ENCODE measurements around the gene CCNF. TPM values are rescaled to one million over a fixed set of nuclear protein-coding genes. Genes with fewer than 3 reads are reported as not detected.
A peak's percentile ranks its signal among the peaks of the same experiment; 100 is the strongest.

Gene CCNF
- total and polyA plus RNA-seq, 10 of the 15 experiments (the other 5 are each of a cell fraction or from before 2014, with no cell fraction given): 4.0 to 63.2 (median 27.5) TPM

- ChIA-PET CTCF (interaction anchor here (1.0 kb wide), 1 partner anchor 12 kb away, joined by 3 read pairs; no protein-coding TSS in a partner anchor), SMC1A (ENCODE audit: uncharacterized antibody, unreplicated experiment) (no interaction called here), POLR2A (no interaction called here), RAD21 (ENCODE audit: unreplicated experiment) (no interaction called here)
- FAIRE-seq (no peak), ATAC-seq (peak; percentile 48; the same call in 2 of the 3 replicates), DNase-seq (ENCODE audit: low read depth, low spot score) (no peak)
- Histone ChIP-seq H3K9ac (ENCODE audit: control insufficient read depth, insufficient read depth, low read length) (no peak overlapping the region), H3K4me3 (no peak overlapping the region), H3K27ac (ENCODE audit: control insufficient read depth, insufficient read depth) (no peak overlapping the region), H3K4me2 (ENCODE audit: control insufficient read depth, insufficient read depth) (no peak overlapping the region), H3K79me2 (ENCODE audit: control insufficient read depth, insufficient read depth, low read length) (no peaks in the 10 kb centered on the region), H3K36me3 (ENCODE audit: control insufficient read depth in 2 of 2, insufficient read depth in 2 of 2, low read length in 1 of 2) (no peaks in the 10 kb centered on the region), H4K20me1 (ENCODE audit: control insufficient read depth, insufficient read depth) (no peaks in the 10 kb centered on the region), H3K27me3 (replicated peaks in 1 of 2; ENCODE audit: control insufficient read depth in 2 of 2, insufficient read depth in 2 of 2, low read length in 1 of 2) (no peaks in the 10 kb centered on the region), H2AFZ (ENCODE audit: control insufficient read depth, low read depth, low read length) (no peak overlapping the region), H3K4me1 (ENCODE audit: control insufficient read depth, insufficient read depth, low read length) (no peaks in the 10 kb centered on the region), H3K9me3 (replicated peaks; ENCODE audit: control insufficient read depth, insufficient read depth, low read length) (peaks cover 3% of the 10 kb centered on the region; the same call in 1 of the 3 replicates)
- no TSS peak for BruUV-seq (replicated peaks)
- intact Hi-C loops (cut with micrococcal nuclease; ENCODE audit: unreplicated experiment) (no loop called here), in situ Hi-C loops (cut with MboI) (no loop called here)
- TF ChIP-seq PKNOX1 (IDR thresholded peaks at IDR 0.05) (no peak), GABPA (IDR thresholded peaks at IDR 0.05; ENCODE audit: low read depth) (no peak), RAD21 (IDR thresholded peaks at IDR 0.05; ENCODE audit: insufficient read depth, low read depth, low read length) (peak; percentile 24; the same call in 1 of the 2 replicates), POU2F2 (IDR thresholded peaks at IDR 0.05; ENCODE audit: borderline replicate concordance, low read depth, low read length) (no peak), CTCF (IDR thresholded peaks at IDR 0.05 in 2 of 3, conservative IDR thresholded peaks at IDR 0.05 in 1 of 3; ENCODE audit: control insufficient read depth in 2 of 3, extremely low read depth in 1 of 3, insufficient read depth in 1 of 3, low read depth in 3 of 3, low read length in 3 of 3) (peak in 2 of 3 experiments; percentile 4 to 23; a peak in 1 of 6 replicates), BCL11A (IDR thresholded peaks at IDR 0.05; ENCODE audit: low read depth, low read length) (no peak), IRF4 (IDR thresholded peaks at IDR 0.05; ENCODE audit: low read depth, low read length) (no peak), NR2C2 (IDR thresholded peaks at IDR 0.05; ENCODE audit: borderline replicate concordance, control insufficient read depth, insufficient read length, low read depth) (no peak), LARP7 (IDR thresholded peaks at IDR 0.05) (no peak), SMC3 (IDR thresholded peaks at IDR 0.05; ENCODE audit: borderline replicate concordance, low read length) (peak; percentile 14; the same call in 1 of the 2 replicates), EGR1 (IDR thresholded peaks at IDR 0.05; ENCODE audit: borderline replicate concordance in 1 of 2, low read depth in 2 of 2, low read length in 2 of 2) (no peak)
- 70% methylated on average over 3 of the region's 3 CpGs for WGBS (ENCODE audit: insufficient coverage, insufficient replicate concordance, low lambda C conversion rate, missing lambda C conversion rate)
Measured at GRCh38 chr16:2386990-2387389, 42.3 kb upstream of the CCNF start.
